HUDEP-2 (cell line): ENCODE measurements around the gene TBCCD1.

Source experiments
- DNase-seq, 76 experiments: peaks; one replicate each; lab custom pipeline; 2025; ENCODE audit not compliant: unreplicated experiment in 76 of 76; lab: John Stamatoyannopoulos, UW

Gene TBCCD1

DNA sequence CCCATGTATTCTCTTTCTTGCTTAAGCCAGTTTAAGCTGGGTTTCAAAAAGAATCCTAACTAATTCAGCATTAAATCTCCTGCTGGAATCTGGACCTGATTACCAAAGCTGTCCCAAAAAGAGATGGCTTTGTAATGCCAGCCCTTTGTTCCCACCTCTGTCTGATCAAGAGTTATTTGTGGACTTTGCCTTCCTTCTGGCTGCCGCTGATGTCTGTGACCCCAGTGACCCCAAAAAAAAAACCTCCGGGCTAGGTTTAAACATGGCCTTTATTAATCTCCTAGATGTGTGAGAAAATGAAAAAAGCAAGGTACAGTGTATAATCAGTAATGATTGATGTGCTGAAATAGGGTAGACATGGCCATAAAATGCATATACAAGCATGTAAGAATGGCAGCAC is 43.7 kb downstream of the TBCCD1 start:
- DNase-seq, result no peak

DNA sequence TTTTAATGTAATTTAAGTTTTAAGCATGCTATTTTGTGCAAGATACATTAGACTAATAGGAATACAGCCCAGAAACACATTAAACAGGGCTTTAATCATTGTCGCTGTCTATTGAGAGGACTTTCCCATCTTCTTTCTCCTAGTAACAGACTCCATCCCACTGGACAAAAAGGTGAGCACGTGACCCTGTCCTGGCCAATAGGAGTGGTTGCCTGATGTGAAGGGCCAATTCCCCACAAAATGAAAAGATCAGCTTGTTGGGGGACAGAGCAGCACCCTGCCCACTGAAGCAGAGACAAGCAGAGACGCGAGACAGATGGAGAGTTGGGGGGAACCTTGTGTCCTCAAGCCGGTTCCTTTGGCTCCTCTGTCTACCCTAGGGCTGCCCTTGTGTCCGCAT is 44.1 kb downstream of the TBCCD1 start:
- DNase-seq, result no peak

DNA sequence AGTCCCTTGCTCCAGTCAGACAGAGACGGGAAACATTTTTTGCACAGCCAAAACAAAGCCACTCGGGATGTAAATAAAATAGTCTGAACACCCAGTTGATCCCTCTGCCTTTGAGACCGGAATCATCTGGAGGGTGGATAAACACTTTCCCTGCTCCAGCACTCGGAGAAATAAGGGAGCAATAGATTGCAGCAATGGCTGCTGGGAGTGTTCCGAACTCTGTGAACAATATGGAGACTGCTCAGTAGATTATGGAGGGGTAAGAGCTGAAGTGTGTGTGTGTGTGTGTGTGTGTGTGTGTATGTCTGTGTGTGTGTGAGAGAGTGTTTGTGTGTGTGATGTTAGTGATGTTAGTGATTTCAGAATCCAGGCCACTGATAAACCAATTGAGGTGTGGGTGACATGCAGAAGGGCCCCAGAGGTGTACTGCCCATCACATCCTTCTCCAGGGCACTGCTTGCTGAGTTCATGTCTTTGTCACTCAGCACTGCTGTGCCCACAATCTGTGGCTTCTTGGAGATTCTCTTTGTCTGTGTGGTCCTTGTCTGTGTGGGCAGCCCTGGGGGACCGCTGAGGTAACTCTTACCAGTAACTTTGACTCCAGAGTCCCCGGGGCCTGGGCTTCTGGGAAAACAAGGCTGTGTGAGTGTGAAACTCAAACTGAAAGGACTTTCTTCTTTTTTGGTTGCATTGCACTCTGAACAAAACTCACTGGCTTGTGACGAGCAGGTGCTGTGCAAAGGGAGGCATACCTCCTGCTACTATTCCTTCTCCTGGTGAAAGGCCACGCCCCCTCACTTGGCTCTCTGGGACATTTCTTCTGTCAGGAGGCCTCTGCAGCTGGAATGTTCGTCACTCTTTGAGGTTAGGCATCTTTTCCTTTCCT is 45.9 kb downstream of the TBCCD1 start:
- no peak for DNase-seq

DNA sequence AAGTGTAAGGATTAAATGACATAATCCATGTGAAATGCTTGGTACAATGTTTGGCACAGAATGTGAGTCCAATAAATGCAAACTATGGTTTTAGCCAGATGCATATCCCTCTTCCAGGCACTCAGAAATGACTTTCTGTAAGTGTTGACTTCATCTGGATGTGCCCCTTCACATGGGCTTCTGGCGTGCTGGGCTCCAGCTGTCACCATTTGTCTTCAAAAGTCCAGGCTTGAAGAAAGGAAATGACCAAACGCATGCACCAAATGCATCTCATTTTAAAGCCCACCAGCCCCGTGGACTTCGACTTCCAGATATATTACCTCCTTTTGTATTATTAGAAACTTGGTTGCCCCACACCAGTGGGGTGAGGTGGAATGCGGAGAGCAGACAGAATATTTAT is 46.7 kb downstream of the TBCCD1 start:
- no peak for DNase-seq

DNA sequence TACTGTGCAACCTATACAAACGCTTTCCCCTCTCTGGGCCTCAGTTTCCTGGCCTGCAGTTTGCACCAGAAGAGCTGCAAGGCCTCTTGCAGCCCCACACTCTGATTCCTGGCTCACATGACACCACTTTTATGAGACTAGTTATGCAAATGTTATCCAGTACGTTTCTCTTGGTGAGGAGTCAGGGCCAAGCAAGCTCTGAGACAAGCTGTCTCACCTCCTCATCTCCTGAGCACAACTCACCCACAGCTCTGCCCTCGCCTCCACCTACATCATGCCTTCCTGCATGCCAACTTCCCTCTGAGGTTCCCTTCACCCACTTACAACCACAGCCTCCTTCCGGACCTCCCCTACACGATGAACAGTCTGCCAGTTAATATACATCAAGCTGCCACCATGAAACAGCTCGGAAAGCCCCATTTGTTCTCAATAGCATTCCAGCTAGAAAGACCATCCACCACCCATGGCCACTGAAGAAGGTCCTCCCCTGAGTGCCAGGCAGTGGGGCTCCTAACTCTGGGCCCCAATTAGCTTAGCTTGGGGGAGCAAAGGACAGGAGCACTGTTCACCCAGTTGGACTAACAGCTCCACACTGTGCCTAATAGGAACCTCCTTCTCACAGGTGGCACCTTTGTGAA is 48.0 kb downstream of the TBCCD1 start:
- no peak for DNase-seq

DNA sequence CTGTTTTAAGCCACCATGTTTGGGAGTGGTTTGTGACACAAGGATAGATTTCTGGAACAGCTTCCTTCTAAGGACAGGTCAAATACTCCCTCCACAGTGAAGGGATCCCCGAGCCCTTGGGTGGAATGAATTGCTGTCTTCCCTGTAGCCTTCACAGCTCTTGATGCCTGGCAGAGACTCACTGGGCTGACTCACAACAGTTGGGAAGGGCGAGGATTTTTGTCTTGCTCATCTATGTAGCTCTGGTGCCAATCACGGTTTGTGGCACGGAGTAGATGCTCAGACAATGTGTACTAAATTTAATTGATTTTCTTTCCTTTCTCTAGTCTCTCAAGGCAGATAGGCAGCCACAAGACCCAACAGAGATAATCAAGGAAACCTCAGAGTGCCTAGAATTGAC is 49.9 kb downstream of the TBCCD1 start:
- DNase-seq, result no peak

DNA sequence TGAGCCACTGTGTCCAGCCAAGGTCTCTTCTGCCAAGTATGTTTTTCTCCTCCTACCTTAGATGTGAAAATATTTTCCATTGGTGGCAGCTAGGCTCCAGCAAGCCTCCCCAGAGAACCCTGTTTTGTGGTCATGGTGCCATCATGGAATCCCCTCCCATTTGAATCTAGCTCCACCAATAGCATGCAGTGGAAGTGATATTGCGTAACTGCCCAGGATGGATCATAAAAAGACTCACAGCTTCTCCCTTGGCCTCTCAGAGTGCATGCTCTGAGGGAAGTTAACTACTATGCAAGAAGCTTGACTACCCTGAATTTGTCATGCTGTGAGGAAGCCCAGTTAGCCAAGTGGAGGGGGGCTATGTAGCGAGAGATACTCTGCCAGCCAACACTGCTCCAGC is 50.5 kb downstream of the TBCCD1 start:
- DNase-seq, result no peak

DNA sequence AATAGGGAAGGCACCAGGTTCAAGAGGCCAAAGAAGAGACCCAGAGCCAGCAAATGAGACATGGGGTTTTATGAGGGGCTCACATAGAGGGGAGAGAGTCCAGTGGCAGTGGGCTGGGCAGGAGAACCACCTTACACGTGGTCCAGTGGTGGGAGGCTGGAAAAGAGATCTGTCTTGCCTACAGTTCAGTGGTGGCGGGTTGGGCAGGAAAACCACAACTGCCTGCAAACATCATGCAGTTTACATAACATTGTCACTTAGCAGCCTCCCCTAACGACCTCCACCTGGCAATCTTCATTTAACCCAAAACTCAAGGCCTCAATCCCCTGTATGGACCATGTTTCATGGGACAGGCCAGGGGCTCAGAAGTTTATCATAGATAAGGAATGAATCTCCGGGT is 52.0 kb downstream of the TBCCD1 start:
- DNase-seq, result no peak

DNA sequence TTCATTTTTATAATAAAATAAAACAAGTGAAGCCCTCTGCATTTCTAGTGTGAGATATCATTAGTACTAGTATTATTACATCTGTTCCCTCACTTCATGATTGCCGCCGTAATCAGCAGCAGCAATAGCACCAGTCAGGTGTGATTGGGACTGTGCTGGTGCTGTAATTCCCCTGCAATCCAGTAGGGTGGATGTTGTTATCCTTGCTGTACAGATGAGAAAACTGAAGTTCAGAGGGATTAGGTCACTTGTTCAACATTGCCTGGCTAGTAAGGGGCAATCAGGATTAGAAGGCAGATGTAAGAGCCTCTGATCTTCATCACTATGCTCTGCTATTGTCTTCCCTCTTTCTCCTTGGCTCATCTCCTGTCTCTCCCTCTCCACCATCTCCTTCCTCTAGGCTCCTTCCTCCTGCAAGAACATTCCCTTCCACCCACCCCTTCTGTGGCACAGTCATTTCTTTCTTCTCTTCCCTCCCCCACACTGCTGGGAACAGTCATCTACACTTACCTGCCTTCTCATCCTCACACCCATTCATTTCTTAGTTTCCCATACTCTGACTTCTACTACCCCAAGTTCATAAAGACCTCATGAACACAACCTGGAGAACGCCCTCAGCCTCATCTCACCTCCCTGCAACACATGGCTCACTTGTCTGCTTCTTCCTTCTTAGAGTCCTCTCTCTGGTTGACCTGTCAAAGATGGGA is 52.7 kb downstream of the TBCCD1 start:
- DNase-seq, result peak in 1 of 76 experiments; percentile 11

DNA sequence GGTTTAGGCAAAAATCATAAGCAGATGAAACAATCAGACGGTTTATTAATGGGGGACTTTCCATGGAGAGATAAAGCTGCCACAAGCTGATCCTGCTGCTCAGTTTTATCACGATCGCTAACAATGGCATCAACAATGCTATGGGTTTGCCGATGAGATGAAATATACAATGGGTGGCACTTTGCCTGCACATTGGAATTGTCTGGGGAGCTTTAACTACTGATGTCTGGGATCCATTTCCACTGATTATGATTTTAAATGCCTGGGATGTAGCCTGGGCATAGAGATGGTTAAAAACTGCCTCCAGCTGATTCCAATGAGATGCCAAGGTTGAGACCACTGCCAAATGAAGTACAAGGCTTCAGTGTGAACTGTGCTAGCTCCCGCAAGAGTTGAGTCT is 53.8 kb downstream of the TBCCD1 start:
- no peak for DNase-seq

DNA sequence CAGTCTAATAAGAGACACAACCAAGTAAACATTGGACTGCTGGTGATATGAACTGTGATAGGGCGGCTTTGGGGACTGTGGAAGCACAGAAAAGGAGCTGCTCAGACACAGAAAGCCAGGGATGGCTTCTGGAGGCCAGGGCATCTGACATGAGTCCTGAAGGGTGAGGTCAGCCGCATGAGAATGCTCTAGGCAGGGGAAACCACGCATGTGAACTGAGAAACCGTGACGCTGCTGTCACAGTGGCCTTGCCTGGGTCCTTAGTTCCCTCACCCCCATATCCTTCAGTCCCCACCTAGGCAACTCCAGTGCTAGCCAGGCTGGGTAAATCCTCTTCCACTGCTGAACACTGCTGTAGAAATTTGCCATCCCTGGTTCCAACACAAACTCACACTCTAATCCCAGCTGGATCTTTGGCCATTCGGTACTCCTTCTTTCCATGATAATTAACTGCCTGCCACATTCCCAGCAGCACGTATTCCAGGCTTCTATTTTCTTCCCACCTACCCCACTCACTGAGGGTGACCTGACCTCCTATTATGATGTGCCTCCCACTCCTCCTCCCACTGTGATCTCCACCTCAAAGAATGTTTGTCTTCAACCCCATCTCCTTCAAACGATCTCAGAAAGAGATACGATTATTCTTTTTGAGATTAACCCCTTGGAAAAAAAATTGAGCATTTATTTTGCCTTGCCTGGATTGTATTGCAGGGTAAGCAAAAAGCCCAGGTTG is 54.4 kb downstream of the TBCCD1 start:
- DNase-seq, result no peak

DNA sequence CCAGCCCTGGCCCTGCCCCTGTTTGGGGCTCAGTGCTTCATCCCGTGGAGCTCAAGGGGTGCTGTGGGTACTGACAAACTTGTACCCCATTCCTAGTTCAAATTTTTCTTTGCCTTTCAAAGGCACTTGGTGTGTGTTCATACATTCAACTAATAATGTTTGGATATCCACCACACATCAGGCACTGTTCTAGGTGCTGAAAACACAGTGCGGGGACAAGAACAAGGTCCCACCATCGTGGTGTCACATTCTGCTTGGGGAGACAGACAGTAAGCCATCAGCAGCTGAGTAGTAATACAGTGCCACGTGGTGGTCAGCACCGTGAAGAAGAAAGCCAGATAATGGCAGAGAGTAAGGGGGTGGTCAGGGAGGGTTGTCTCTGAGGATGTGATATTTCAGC is 55.4 kb downstream of the TBCCD1 start:
- no peak for DNase-seq

DNA sequence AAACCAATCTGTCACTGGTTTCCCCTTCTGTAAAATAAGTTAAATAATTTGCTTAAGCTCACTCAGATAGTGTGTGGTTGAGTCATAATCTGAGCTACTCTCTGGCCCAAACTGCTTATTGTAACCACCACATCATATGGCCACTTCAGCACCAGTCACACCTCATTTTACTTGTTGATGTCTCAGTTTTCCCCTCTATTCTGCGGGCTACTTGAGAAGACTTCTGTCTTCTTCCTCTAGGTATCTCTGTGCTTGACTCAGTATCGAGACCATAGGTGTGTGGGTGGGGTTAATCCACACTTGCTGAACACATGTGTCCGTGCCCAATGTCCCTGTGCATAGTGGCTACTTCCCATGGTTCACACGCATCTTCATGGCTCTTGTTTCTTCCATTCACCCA is 55.9 kb downstream of the TBCCD1 start:
- no peak for DNase-seq

DNA sequence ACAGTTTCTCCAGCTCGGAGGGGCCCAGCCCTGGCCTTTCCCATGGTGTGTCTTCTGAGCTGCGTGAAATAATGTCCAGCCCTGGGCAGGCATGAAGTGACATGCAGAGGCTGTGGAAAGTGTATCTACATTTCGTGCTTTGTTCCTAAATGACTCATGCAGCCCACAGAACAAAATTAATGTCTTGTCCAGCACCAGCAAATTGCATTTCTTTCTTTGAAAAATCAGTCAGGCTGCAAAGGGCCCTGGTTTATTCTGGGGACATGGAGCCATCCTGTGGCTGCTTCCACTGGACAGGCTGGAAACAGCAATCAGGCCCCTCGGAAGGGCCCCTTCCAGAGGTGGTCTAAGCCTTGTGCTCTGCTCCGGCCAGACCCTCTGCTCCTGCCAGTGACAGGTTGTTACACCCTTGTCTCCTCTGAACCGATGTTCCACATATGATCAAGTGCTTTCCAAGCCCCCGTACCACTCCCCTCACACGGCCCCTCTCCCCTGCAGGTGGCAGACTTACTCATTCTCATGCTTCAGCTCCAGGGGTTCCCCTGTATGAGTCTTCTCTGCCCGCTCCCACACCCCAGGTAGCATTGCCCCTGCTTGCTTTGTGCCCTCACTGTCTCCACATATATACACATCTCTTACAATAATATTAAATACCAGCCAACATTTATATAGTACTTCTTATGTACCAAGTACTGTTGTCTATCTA is 56.6 kb downstream of the TBCCD1 start:
- DNase-seq, result no peak

DNA sequence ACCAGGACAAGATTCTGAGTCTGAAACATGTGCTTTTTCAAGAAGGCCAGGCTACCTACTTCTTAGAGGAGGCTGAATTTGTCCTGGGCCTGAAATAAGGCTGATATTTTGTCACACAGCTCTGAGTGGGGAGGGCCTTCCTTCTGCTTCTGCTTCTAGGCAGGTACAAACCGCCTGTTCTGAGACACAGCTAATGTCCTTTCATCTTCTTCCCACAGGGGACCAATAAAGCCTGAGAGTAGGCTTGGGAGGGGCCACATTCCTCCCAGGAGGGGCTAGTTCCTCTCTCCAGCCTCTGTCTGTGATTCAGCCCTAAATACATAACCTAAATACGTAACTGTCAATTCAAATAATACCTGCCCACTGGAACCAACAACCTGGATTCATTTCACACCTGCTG is 57.7 kb downstream of the TBCCD1 start:
- DNase-seq, result no peak

DNA sequence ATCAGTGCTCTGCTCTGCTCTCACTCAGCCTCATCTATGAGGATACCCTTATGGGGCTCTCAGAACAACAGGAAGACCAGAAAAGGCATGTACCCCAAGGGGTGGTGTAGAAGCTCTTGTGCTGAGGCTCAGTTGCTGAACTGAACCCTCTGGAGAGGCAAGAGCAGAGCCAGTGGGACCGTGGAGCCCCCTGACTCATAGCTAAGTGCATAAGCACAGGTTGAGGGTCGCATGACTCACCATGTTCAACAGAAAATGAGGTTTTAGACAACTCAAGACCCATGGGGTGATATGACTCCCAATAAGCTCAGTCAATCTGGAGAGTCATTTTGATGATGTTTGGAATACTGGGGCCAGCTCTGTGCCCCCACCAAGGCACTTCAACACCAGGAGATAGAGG is 60.3 kb downstream of the TBCCD1 start:
- DNase-seq, result no peak

DNA sequence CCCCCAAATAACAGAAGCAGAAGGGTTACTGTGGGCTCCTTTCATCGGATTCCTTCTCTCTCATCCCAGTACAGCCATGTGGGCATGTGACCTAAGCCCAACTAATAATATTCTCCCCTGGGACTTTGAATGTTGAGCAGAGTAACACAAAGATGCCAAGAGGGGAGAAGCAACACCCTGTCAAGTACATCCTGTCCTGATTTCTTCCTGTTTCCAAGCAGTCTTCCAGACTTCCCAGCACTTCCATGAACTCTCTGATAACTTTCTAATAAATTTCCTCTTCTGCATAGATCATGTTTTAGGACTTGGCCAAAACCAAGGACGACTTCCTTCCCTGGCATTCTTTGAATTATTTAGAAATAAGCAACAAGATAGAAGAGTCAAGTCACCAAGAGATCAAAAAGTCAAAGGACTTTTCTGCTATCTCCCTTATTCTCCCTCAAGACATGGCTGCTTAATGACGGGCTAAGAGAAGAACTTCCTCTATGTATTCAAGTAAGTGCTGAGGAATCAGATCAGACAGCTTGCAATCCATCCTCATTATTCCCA is 60.9 kb downstream of the TBCCD1 start:
- DNase-seq, result no peak

DNA sequence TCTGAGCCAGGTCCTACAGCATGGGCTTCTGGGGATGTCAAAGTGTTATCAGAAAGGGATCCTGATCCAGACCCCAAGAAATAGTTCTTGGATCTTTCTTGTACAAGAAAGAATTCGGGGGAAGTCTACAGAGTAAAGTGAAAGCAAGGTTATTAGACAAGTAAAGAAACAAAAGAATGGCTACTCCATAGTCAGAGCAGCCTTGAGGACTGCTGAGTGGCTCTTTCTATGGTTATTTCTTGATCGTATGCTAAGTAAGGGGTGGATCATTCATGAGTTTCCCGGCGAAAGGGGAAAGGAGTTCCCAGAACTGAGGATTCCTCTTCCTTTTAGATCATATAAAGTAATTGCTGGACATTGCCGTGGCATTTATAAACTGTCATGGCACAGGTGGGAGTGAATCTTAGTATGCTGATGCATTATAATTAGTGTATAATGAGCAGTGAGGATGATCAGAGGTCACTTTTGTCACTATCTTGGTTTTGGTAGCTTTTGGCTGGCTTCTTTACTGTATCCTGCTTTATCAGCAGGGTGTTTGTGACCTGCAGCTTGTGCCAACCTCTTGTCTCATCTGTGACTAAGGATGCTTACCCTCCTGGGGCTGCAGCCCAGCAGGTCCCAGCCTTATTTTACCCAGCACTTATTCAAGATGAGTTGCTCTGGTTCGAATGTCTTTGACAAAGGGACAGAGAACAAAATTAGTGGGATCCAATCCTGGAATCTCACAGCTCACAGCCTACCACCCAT is 64.0 kb downstream of the TBCCD1 start:
- no peak for DNase-seq

DNA sequence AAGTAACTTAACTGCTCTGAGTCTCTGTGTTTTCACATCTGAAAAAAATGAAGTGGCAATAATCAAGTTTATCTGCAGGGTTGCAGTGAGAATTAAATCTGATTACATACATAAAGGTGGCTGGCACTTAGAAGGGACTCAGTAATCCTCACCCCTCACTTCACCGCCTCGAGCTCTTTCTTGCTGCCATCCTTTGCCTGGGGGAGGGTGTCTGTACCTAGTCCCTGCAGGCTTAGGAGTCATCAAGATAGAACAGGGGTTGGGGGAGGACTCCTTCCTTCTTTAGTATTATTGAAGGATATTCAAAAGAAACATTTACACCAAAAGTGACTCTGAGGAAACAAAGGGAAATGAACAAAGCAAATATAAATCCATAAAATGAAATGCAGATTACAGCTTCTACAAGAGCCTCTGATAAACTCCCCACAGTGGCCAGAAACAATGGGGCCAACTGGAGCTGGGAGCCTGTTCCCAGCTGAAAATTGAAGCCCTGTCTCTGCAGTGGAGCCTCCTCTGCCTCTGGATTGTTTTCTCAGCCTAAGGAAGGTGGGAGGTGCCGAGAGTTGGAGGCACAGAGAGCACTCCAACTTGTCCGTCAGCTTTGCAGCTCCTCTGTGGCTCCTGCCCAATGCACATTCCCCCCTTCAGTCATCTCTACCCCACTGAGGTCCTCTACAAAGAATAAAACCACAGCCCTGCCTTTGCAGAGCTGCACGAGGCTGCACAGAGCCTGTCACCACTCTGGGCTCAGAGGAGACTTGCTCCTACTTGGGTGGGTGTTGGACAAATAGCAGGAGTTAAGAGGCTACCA is 64.8 kb downstream of the TBCCD1 start:
- DNase-seq, result no peak
